ENCODE results near the gene EID2B. TPM values are rescaled to one million over a fixed set of nuclear protein-coding genes. Genes with fewer than 3 reads are reported as not detected.

EID2B gene
- total and polyA plus RNA-seq, 2 of the 8 experiments (the other 6 are each of a cell fraction or from before 2014, with no cell fraction given), result 2.1 to 2.4 TPM

DNA sequence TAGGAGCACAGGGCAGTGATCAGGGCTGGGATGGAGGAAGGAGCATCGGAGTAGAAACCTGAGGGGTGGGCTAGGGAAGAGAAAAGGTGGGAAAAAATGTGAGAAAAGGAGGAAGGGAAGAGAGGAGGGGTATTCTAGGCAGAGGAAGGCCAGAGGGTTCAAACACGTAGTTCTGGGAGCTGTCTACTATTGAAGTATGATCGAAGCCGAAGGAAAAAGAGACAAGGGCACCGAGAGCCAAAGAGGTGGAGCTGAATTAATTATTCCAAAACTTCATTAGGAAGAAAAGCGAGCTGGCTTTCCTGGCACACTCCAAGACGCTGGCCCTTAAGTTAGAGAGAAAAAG, 26.1 kb downstream of the EID2B start (continued):
- TF ChIP-seq, protein P1, sequence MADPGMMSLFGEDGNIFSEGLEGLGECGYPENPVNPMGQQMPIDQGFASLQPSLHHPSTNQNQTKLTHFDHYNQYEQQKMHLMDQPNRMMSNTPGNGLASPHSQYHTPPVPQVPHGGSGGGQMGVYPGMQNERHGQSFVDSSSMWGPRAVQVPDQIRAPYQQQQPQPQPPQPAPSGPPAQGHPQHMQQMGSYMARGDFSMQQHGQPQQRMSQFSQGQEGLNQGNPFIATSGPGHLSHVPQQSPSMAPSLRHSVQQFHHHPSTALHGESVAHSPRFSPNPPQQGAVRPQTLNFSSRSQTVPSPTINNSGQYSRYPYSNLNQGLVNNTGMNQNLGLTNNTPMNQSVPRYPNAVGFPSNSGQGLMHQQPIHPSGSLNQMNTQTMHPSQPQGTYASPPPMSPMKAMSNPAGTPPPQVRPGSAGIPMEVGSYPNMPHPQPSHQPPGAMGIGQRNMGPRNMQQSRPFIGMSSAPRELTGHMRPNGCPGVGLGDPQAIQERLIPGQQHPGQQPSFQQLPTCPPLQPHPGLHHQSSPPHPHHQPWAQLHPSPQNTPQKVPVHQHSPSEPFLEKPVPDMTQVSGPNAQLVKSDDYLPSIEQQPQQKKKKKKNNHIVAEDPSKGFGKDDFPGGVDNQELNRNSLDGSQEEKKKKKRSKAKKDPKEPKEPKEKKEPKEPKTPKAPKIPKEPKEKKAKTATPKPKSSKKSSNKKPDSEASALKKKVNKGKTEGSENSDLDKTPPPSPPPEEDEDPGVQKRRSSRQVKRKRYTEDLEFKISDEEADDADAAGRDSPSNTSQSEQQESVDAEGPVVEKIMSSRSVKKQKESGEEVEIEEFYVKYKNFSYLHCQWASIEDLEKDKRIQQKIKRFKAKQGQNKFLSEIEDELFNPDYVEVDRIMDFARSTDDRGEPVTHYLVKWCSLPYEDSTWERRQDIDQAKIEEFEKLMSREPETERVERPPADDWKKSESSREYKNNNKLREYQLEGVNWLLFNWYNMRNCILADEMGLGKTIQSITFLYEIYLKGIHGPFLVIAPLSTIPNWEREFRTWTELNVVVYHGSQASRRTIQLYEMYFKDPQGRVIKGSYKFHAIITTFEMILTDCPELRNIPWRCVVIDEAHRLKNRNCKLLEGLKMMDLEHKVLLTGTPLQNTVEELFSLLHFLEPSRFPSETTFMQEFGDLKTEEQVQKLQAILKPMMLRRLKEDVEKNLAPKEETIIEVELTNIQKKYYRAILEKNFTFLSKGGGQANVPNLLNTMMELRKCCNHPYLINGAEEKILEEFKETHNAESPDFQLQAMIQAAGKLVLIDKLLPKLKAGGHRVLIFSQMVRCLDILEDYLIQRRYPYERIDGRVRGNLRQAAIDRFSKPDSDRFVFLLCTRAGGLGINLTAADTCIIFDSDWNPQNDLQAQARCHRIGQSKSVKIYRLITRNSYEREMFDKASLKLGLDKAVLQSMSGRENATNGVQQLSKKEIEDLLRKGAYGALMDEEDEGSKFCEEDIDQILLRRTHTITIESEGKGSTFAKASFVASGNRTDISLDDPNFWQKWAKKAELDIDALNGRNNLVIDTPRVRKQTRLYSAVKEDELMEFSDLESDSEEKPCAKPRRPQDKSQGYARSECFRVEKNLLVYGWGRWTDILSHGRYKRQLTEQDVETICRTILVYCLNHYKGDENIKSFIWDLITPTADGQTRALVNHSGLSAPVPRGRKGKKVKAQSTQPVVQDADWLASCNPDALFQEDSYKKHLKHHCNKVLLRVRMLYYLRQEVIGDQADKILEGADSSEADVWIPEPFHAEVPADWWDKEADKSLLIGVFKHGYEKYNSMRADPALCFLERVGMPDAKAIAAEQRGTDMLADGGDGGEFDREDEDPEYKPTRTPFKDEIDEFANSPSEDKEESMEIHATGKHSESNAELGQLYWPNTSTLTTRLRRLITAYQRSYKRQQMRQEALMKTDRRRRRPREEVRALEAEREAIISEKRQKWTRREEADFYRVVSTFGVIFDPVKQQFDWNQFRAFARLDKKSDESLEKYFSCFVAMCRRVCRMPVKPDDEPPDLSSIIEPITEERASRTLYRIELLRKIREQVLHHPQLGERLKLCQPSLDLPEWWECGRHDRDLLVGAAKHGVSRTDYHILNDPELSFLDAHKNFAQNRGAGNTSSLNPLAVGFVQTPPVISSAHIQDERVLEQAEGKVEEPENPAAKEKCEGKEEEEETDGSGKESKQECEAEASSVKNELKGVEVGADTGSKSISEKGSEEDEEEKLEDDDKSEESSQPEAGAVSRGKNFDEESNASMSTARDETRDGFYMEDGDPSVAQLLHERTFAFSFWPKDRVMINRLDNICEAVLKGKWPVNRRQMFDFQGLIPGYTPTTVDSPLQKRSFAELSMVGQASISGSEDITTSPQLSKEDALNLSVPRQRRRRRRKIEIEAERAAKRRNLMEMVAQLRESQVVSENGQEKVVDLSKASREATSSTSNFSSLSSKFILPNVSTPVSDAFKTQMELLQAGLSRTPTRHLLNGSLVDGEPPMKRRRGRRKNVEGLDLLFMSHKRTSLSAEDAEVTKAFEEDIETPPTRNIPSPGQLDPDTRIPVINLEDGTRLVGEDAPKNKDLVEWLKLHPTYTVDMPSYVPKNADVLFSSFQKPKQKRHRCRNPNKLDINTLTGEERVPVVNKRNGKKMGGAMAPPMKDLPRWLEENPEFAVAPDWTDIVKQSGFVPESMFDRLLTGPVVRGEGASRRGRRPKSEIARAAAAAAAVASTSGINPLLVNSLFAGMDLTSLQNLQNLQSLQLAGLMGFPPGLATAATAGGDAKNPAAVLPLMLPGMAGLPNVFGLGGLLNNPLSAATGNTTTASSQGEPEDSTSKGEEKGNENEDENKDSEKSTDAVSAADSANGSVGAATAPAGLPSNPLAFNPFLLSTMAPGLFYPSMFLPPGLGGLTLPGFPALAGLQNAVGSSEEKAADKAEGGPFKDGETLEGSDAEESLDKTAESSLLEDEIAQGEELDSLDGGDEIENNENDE (IDR thresholded peaks at IDR 0.05; ENCODE audit: insufficient replicate concordance, low read length), result no peak
- no peak for TF ChIP-seq CBX5 (IDR thresholded peaks at IDR 0.05; ENCODE audit: low read depth, low read length)
- TF ChIP-seq BACH1 (IDR thresholded peaks at IDR 0.05; ENCODE audit: low read length), result no peak
